ENCODE results near the gene DIP2B. TPM values are rescaled to one million over a fixed set of nuclear protein-coding genes. Genes with fewer than 3 reads are reported as not detected.

The DIP2B gene
- total RNA-seq, 2 experiments from 2014 or later = 29.5 to 30.0 TPM

- peaks cover 7% of the 10 kb centered on the region for H3K36me3 ChIP-seq (ENCODE audit: insufficient read depth, low read length)
- no peak overlapping the region for H3K27ac ChIP-seq (ENCODE audit: low read depth in 1 of 2, low read length in 2 of 2)
- H3K9me3 ChIP-seq (ENCODE audit: control insufficient read depth in 1 of 2, insufficient read depth in 1 of 2, low read length in 2 of 2) = no peaks in the 10 kb centered on the region
- H3K4me1 Mint-ChIP-seq (ENCODE audit: low read depth) = peaks cover 22% of the 10 kb centered on the region
- no peaks in the 10 kb centered on the region for H3K9me3 Mint-ChIP-seq
- no peak overlapping the region for H3K4me3 ChIP-seq (ENCODE audit: low read length)
- POLR2A ChIA-PET = no interaction called here
- ATAC-seq (ENCODE audit: poor library complexity) (no peak), DNase-seq (no peak)
- no peaks in the 10 kb centered on the region for H3K27me3 ChIP-seq (ENCODE audit: control insufficient read depth in 1 of 2, insufficient read depth in 2 of 2, low read length in 2 of 2)
- CTCF ChIA-PET = no interaction called here
- no peak for TF ChIP-seq CTCF (IDR thresholded peaks at IDR 0.05)
- no peak overlapping the region for H3K27ac Mint-ChIP-seq
- H3K36me3 Mint-ChIP-seq (ENCODE audit: low read depth) = peaks cover 29% of the 10 kb centered on the region
- H3K4me3 Mint-ChIP-seq = no peak overlapping the region
- intact Hi-C loops (cut with DNase I, micrococcal nuclease) = no loop called here
- no peaks in the 10 kb centered on the region for H3K4me1 ChIP-seq (ENCODE audit: insufficient read depth, low read length)
- no peaks in the 10 kb centered on the region for H3K27me3 Mint-ChIP-seq
Measured at GRCh38 chr12:50655374-50655921, 150.7 kb downstream of the DIP2B start.

- no peaks in the 10 kb centered on the region for H3K9me3 Mint-ChIP-seq
- H3K4me3 Mint-ChIP-seq = no peak overlapping the region
- no peak for TF ChIP-seq CTCF (IDR thresholded peaks at IDR 0.05)
- no peak overlapping the region for H3K4me3 ChIP-seq (ENCODE audit: low read length)
- ATAC-seq (ENCODE audit: poor library complexity) (no peak), DNase-seq (no peak)
- peaks cover 46% of the 10 kb centered on the region for H3K36me3 Mint-ChIP-seq (ENCODE audit: low read depth)
- H3K27ac ChIP-seq (ENCODE audit: low read depth in 1 of 2, low read length in 2 of 2) = no peak overlapping the region
- H3K27me3 ChIP-seq (ENCODE audit: control insufficient read depth in 1 of 2, insufficient read depth in 2 of 2, low read length in 2 of 2) = no peaks in the 10 kb centered on the region
- H3K4me1 ChIP-seq (ENCODE audit: insufficient read depth, low read length) = no peaks in the 10 kb centered on the region
- no peak overlapping the region for H3K27ac Mint-ChIP-seq
- no peaks in the 10 kb centered on the region for H3K9me3 ChIP-seq (ENCODE audit: control insufficient read depth in 1 of 2, insufficient read depth in 1 of 2, low read length in 2 of 2)
- peaks cover 18% of the 10 kb centered on the region for H3K36me3 ChIP-seq (ENCODE audit: insufficient read depth, low read length)
- H3K27me3 Mint-ChIP-seq = no peaks in the 10 kb centered on the region
- CTCF ChIA-PET = no interaction called here
- intact Hi-C loops (cut with DNase I, micrococcal nuclease) = no loop called here
- POLR2A ChIA-PET = no interaction called here
- peaks cover 11% of the 10 kb centered on the region for H3K4me1 Mint-ChIP-seq (ENCODE audit: low read depth)
Measured at GRCh38 chr12:50659260-50659659, 154.5 kb downstream of the DIP2B start.

- H3K4me1 Mint-ChIP-seq (ENCODE audit: low read depth) = peaks cover 9% of the 10 kb centered on the region
- ATAC-seq (ENCODE audit: poor library complexity) (no peak), DNase-seq (no peak)
- Histone ChIP-seq H3K4me1 (ENCODE audit: insufficient read depth, low read length) (no peaks in the 10 kb centered on the region), H3K36me3 (ENCODE audit: insufficient read depth, low read length) (peaks cover 18% of the 10 kb centered on the region), H3K27ac (ENCODE audit: low read depth in 1 of 2, low read length in 2 of 2) (no peak overlapping the region), H3K9me3 (ENCODE audit: control insufficient read depth in 1 of 2, insufficient read depth in 1 of 2, low read length in 2 of 2) (no peaks in the 10 kb centered on the region), H3K4me3 (ENCODE audit: low read length) (no peak overlapping the region), H3K27me3 (ENCODE audit: control insufficient read depth in 1 of 2, insufficient read depth in 2 of 2, low read length in 2 of 2) (no peaks in the 10 kb centered on the region)
- intact Hi-C loops (cut with DNase I, micrococcal nuclease) = no loop called here
- ChIA-PET CTCF (no interaction called here), POLR2A (no interaction called here)
- H3K4me3 Mint-ChIP-seq = no peak overlapping the region
- H3K36me3 Mint-ChIP-seq (ENCODE audit: low read depth) = peaks cover 46% of the 10 kb centered on the region
- no peaks in the 10 kb centered on the region for H3K9me3 Mint-ChIP-seq
- TF ChIP-seq CTCF (IDR thresholded peaks at IDR 0.05) = no peak
- no peak overlapping the region for H3K27ac Mint-ChIP-seq
- H3K27me3 Mint-ChIP-seq = no peaks in the 10 kb centered on the region
Measured at GRCh38 chr12:50659690-50660424, 155.1 kb downstream of the DIP2B start.

All from CD4-positive, alpha-beta T cell (primary cell).